CD4-positive, alpha-beta T cell treated with Interferon gamma for 1 hour (primary cell): ENCODE data around the gene PEX26.
"Not testable (repeated sequence)": the region's sequence is repeated elsewhere in the genome, so short reads cannot be mapped to it uniquely, and the experiment has no call there.

Experiments
- DNase-seq: peaks from one replicate; pipeline ENCODE4 v3.0.0-alpha.2; 2020

PEX26 gene

DNA sequence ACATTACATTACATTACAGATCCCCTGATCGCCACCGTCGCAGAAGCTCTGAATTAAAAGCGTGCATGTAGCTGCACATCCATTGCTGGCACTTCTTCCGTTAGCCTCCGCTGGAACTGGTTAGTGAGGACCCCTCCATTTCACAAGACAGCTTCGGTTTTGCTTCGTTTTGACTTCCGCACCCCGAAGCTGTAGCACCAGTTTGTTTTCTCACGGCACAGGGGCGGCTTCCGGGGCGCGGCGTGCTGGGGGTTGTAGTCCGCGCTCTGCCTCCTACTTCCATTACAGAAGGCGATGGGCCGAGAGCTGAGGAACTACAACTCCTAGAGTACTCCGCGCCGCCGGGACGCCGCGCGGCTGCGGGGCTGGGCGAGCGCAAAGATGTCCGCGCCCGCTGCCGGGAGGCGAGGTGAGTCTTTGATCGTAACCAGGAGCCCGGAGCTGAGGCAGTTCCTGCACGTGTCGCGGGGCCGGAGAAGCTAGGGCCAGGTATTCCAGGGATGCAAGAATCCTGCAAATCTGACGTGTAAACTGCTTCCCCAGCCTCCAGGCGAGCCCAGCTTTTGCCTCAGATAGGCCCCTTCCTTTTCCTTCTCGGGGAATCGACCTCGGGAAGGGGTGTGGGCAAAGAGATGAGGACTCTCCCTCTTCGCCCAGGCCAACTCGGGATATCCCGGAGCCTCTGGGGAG is at the start of gene PEX26:
Gene PEX26 (plus strand): TSS at position 352 of the 690 bp plus-strand sequence. CDS start 387 bp downstream, outside the sequence.
- peak; percentile 94 for DNase-seq

DNA sequence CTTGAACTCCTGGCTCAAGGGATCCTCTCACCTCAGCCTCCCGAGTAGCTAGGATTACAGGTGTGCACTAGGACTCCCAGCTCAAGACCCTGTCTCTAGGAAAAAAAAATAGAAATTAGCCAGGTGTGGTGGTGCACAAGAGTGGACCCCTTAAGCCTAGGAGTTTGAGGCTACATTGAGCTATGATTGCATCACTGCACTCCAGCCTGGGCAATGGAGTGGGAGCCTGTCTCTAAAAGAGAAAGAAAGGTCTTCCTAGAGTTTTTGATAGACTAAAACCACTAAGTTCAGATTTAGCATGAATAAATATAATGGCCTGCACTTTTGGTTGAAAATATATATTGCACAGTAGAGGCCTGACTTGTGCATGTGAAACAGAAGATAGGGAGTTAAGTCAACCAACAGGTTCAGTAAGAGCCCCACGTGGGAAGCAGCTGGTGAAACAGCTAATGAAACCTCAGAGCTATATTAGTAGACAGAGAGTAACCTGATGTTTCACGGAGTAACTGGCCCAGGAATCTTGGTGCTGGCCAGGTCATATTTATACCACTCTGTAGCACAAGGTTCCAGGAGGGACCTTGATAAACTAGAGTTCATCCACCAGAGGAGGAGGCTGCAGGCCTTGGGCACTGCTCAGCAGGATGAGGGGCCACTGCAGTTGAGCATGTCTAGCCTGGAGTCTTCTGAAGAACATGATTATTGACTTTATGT is 48.8 kb upstream of the PEX26 start:
- no peak for DNase-seq

DNA sequence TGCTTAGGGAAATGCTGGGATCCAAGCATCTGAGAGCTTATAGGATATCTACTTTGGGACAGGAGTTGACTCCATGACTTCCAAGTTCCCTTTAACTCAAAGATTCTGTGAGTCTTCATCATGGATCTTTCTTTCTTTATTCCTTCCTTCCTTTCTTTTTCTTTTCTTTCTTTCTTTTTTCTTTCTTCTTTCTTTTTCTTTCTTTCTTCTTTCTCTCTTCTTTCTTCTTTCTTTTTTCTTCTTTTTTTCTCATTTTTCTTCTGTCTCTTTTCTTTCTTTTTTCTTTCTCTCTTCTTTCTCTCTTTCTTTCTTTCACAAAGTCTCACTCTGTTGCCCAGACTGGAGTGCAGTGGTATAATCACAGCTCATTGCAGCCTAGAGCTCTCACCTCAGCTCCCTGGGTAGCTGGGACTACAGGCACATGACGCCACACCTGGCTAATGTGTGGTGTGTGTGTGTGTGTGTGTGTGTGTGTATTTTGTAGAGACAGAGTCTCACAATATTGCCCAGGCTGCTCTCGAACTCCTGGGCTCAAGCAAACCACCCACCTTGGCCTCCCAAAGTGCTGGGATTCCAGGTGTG is 48.0 kb upstream of the PEX26 start:
- DNase-seq: no peak

DNA sequence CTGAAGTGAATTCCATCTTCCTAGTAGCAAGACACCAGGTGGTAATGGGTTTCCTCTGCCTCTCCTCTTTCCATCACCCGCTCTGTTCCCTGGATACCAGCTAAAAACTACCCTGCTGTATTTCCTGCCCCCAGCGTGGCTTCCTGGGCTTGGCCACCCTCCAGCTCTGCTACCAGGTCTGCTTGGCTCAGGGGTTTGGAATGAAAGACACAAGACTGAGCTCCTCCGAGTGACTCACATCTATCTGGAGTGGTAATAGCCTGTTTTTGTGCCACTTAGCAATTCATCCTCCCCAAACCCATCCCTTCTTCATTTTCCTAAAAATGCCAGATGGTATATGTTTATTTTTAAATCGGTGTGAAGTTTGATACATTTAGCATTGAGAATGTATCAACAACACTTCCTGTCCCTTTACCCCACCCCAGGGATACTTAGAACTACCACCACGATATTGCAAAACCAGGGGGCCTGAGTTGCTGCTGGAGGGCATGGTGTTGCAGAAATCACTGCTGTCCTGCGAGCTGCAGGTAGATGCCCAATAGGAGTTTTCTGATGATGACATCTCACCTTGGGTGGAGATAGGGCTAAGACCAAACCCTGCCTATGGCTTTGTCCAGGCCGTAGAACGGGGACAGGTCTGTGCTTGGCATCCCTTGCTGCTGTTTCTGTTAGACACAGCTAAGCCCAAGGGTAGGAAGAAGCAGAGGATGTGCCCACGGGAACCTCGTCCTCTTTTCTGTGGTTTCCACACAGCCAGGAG is 45.9 kb upstream of the PEX26 start:
- no peak for DNase-seq

DNA sequence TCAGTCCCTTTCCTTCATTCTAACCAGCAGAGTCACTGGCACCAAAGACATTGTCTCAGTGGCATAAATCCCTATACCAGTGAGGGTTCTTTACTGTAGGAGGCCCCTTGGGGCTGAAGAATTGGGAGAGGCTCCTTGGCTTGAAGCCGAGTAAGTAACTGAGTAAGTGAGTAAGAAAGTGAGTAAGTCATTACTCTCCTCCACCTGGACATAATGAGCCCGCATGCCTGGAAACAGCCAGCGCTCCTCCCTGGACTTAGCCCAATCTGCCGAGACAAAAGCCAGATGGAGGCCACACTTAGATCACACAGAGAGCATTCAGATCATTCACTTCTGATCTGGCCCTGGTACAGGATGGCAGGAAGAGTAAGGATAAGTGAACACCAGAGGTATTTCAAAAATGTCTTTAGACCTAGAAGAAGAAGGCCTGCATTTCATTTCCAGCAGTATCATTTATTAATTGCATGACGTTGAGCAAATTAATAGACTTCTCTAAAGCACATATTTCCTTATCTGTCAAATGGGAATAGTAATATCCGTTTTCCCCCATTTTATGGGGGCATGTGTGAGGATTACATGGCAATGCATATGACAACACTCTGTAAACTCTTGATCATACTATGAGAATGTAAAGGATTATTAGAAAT is 45.2 kb upstream of the PEX26 start:
- DNase-seq: no peak

DNA sequence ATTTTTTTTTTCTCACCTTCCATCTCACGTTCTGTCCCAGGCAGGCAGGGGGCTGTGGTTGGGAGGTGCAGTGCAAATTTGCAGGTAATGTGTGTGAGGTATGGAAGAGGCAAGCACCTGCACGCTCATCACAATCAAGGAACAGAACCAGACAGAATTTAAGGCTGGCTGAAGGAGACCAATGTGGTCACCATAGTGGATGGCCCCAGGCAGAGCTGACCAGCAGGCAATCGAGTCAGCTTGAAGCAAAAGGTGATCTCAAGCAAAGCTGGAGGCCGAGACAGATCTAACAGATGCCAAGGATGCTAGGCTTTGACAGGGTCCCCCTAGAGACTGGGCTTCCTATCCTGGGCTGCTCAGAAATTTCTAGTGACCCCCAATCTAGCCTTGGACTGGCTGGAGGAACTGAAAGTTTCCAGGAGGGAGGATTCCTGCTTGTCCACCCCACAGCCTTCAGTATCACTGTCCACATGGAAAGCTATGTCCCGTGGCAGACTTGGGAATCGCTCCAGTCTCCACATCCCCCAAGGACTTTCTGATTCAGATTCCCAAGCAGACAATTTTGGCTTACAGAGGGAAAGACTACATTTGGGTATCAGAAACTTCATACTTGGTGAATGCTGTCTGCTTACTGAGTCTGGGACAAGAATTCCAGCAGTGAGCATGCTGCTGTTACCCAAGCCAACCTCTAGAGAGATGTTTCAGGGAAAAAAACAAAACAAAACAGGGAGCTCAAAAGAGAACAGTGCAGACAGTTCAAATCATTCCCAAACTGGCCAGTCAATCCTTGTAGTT is 44.4 kb upstream of the PEX26 start:
- DNase-seq: no peak

DNA sequence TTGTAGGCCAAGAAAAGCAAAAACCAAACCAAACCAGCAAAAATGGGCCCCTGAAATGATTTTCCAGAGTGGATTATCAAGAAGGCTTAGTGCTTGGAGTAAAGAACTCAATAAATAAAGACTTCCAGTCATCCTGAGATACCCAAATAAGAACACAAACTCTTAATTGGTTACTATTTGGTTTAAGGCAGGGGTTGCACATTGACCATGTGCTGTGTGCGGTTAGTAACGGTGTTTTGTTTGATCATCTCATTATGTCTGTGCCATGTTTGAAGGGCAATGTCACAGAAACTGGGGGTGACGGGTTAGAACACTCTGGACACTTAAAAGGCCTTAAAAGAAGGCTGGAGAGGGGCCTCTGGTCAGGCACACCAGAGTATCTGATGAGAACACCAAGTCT is 43.7 kb upstream of the PEX26 start:
- DNase-seq: no peak

DNA sequence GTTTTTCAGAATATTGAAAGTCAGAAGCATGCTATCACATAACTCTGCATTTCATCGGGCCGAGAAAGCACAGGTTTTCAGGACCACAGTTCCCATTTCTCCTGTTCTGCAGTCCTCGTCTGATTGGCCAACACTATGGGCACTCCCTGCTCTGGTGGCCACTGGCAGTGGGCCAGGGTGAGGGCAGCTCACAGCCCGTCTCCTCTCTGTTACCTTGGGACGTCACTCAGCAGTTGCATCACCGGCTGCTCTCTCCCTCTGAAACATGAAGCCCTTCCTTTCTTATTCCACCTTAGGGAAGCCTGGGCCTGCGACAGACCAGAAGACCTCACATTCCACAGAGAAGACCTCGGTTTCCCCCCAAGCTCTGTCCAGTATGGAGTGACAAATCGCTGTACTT is 42.0 kb upstream of the PEX26 start:
- DNase-seq: no peak

DNA sequence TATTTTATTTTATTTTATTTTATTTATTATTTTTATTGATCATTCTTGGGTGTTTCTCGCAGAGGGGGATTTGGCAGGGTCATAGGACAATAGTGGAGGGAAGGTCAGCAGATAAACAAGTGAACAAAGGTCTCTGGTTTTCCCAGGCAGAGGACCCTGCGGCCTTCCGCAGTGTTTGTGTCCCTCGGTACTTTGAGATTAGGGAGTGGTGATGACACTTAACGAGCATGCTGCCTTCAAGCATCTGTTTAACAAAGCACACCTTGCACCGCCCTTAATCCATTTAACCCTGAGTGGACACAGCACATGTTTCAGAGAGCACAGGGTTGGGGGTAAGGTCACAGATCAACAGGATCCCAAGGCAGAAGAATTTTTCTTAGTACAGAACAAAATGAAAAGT is 36.9 kb upstream of the PEX26 start:
- not testable (repeated sequence) for DNase-seq

DNA sequence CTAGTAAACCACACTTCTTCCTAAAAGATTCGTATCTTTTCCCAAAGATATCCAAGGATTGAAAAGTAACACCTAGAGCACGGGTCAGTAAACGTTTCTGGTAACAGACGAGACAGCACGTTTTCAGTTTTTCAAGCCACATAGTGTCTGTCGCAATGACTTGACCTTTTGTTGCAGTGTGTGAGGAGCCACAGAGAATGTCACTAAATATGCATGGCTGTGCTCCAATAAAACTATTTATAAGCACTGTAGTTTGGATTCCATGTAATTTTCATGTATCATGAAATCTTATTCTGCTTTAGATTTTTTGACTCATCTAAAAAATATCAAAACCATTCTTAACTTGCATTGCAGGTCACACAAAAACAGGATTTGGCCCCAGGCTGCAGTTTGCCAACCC is 35.1 kb upstream of the PEX26 start:
- no peak for DNase-seq

DNA sequence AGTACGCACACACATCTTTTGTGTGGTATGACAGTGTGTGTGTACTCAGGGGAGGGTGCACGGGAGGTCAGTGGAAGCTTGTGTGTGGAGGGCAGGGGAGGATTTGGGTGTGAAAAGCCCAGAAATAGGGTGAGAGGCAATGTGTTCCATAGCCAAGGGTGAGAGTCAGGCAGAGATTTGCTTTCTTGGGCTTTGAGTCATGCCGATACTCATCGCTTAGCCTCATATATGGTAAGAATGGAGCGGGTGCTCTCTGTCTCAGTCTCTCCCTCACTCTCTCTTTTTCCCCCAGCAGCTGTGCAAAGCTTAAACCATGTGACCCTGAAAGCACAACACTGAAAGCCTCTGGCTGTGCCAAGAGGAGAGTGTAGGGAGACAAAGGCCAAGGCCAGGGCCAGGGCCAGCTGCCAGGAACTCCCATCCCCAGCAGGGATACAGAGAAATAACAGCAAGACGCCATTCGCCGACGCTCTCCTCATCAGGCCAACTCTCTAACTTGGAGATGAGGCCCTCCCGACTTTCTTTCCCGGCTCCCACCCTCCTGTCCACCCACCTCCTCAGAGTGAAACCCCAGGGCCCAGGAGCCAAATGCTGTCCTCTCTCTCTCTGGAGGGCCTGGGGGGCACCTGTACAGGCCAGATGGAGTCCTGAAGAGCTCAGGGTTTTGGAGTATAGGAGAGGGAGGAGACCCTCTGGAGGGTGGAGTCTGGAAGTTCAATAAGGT is 33.1 kb upstream of the PEX26 start:
- no peak for DNase-seq

DNA sequence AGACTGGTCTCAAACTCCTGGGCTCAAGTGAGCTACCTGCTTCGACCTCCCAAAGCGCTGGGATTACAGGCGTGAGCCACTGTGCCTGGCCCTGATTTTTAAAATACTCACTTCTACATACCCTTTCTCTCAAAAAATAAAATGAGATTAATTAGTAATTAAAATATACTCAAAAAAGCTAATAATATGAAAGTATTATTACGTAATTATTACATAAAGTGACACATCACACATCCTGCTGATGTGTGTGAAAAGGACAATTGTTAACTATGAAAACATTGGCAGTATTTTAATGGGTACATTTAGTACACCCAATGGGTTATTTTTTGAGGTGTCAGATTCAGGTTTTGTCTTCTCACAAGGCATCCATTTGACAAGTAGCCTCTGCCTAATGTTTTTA is 32.0 kb upstream of the PEX26 start:
- DNase-seq: no peak

DNA sequence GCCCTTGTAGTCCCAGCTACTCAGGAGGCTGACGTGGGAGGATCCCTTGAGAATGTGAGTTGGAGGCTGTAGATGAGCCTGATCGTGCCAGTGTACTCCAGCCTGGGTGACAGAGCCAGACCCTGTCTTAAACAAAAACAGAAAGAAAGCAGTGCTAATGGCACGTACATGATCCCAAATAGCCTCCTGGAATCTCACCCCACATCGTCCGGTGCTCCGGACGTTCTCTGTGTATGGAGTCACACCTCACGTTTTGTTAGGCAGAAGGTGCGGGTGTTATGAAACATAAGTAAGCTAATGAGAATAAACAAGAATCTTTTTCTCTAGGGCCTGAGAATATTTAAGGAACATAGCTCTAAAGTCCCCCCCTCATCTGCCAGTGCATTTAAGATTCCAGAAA is 29.7 kb upstream of the PEX26 start:
- no peak for DNase-seq

DNA sequence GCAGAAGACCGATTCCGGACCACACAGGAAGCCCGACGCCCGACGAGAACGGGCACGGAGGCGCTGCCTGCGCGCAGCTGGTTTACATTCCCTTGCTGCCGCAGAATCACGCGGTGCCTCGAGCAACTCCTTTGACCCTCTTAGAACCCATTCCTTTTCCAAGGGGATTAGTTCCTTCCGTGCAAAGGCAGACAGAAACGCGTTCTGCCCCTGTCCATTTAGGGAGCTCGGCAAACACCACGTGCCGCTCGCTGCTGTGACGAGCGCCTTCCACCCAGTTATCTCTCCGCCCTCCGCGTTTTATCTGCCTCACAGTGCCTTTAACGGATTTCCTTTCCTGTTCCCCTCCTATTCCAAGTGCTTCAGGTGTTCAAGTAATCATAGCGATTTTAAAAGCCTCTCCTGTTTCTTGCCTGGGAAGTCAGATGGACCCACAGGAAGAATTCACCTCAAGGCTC is 29.3 kb upstream of the PEX26 start:
- DNase-seq: no peak

DNA sequence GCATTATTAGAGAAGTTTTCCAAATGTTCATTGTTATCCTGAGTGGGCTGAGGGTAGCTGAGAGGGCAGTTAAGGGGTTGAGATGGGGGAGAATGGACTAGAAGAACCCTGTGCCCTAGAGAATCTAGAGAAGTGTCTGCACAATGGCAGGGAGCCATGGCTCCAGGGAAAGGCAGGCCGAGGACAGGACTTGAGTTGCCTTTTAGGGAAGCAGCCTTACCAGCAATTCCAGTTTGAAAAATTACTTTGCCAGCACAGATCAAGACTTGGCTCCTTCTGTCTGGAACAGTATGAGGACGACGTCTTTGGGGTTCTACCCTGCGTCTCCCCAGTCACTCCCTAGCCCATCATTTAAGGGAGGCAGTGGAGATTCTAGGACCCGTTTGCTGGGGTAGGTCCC is 27.7 kb upstream of the PEX26 start:
- no peak for DNase-seq

DNA sequence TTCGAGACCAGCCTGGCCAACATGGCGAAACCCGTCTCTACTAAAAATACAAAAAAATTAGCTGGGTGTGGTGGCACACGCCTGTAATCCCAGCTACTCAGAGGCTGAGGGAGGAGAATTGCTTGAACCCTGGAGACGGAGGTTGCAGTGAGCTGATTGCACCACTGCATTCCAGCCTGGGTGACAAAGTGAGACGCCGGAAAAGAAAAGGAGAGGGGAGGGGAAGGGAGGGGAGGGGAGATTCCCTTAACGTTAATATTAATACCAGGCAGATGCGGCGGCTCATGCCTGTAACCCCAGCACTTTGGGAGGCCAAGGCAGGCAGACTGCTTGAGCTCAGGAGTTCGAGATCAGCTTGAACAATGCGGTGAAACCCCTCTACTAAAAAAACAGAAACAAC is 26.7 kb upstream of the PEX26 start:
- not testable (repeated sequence) for DNase-seq

DNA sequence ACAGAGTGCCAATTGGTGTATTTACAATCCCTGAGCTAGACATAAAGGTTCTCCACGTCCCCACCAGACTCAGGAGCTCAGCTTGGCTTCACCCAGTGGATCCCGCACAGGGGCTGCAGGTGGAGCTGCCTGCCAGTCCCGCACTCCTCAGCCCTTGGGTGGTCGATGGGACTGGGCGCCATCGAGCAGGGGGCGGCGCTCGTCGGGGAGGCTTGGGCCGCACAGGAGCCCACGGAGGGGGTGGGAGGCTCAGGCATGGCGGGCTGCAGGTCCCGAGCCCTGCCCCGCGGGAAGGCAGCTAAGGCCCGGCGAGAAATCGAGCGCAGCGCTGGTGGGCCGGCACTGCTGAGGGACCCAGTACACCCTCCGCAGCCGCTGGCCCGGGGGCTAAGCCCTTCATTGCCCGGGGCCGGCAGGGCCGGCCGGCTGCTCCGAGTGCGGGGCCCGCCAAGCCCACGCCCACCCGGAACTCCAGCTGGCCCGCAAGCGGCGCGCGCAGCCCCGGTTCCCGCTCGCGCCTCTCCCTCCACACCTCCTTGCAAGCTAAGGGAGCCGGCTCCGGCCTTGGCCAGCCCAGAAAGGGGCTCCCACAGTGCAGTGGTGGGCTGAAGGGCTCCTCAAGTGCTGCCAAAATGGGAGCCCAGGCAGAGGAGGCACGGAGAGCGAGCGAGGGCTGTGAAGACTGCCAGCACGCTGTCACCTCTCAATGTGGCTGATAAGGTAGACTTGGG is 24.4 kb upstream of the PEX26 start:
- DNase-seq: not testable (repeated sequence)

DNA sequence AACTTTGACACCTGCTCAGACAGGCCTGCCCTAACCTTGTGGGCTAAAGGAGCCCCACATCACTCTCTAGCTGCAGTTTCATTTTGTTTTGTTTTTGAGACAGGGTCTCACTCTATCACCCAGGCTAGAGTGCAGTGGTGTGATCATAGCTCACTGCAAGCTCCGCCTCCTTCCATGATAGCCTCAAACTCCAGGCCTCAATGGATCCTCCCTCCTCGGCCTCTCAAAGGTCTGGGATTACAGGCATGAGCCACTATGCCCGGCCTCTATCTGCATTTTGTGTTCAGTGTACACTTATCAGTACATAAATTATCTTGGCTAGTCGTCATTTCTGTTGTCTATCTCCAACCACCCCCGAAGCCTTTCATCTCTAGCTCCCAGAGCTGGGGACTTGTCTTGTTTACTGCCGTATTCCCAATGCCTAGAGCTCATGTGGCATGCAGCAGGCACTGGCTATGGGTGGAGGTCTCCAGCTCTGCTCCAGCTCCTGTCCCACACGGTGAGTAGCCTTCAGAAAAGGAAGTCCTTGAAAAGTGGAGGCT is 22.1 kb upstream of the PEX26 start:
- no peak for DNase-seq

DNA sequence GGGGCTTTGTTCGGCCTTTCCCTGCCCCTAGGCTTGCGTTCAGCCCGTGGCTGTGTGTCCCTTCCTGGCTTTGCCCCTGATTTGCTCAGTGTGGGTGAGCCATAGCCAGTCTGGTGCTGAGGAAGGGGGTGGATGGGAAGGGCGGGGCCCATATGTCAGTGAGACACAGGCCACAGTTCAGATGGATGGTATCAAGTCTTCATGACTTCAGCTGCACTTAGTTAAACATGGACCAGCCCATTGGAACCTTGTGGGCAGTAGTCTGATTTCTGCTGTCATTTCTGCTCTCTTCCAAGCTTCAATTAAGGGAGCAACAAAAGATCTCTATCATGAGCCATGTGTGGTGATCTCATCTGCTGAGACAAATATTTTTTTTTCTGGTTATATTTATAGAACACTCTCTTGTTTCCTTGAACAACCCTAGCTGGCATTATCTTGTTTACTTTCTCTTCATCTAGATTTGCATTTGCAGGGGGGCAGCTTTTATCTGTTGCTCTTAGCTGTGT is 21.6 kb upstream of the PEX26 start:
- no peak for DNase-seq

DNA sequence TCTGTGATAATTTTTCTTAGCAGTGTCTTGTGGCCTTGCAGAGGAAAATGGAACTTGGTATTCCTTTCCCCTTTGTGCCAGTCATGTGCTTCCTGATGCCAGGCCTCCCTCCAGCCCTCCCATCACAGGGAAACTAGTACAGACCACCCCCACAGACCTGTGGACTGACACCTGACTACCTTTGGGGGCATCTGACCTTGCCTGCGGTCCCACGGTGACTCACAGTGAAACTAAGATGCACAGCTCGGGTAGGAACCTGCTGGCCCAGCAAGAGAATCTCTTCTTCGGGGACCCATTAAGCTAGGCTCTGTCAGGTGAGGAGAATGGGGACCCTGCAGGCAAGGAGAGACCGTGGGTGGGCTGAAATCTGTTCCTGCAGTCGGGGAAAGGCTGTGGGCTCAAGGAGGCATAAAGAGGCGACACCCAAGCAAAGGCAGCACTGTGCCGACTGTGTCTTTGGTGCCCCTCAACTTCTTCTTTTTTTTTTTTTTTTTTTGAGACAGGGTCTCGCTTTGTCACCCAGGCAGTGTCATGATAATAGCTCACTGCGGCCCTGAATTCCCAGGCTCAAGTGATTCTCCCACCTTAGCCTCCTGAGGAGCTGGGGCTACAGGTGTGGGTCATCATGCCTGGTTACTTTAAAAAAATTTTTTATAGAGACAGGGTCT is 20.8 kb upstream of the PEX26 start:
- DNase-seq: peak; percentile 57
